ENCODE data around the gene SMARCB1.
"Not testable (repeated sequence)": the region's sequence is repeated elsewhere in the genome, so short reads cannot be mapped to it uniquely, and the experiment has no call there.

The SMARCB1 gene

DNA sequence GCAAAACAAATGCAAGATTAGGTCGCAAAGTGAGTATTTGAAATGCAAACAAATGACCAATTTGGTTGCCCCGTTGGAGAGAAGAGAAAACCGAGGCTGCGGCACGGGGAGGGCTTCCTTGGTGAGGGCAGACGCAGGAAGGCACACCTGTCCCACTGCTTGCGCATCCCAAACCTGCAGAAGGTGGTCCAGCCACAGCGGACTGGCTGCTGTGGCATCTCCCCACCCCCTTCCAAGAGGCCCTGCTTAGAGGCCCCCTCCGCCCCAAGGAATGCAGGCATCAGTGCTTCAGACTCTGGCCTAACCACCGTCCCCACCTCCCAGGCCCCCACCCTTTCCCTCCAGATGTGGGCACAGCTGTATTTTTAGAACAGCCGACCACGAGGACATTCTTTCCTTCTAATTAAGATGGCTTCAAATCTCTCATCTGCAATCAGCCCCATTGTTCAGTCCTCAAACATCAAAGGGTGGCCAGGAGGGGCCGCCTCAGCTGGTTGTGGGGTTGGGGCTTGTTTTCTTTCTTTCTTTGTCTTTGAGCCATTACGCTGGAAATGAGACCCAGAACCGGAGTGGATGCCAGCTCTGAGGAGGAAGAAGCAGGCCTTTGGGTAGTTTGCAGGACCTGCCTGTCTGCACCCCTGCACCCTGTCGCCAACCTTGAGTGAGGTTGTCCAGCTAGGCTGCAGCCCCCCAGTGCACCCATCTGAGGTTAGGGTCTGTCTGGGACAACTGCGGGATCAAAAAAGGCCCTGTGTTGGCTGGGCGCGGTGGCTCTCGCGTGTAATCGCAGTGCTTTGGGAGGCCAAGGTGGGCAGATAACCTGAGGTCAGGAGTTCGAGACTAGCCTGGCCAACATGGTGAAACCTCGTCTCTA lies 61.5 kb downstream of the SMARCB1 start:
- DNase-seq = no peak

DNA sequence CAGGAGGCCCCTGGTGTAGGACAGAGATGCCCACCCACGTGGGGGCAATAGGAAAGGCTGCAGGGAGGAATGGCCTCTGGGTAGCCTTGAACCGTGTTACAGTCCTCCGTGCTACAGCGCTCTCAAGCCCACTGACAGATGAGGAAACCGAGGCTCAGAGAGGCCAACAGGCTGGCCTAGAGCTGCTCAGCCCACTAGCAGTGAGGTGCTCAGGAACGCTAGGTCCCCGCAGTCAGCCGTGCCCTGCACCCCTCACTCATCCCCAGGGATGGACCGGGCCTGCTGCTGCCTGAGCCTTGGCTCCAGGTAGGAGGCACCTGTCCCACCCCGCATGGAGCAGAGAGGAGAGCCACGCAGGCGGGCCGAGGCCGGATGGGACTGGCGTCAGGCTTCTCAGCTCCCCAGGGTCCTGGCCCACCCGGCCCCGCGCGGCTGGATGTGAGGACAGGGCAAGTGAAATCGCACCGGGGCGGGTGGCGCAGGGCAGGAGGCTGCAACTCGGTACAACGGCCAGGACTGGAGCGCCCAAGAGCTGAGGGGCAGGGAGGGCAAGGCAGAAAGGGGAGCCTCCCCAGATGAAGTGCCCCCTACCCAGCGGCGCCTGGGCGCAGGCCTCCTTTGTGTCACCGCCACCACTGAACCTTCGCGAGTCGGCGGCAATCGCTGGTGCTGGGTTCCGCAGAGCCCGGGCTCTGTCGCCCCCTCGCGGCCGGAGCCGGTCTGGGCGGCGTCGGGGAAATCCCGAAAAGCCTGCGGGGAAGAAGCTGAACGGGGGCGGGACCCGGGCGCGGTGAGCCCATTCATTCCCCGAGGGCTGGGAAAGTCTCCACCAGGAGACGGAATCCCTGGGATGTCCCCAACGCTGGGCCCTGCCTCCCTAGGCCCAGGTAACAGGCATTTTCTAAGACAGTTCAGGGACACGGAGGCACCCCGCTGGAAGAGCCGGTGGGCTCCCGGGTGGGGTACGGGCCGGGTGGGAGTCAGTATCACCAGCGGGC lies 62.5 kb downstream of the SMARCB1 start:
- DNase-seq = peak; percentile 85

GRCh38 chr22:23850136-23850611 lies 63.4 kb downstream of the SMARCB1 start:
- DNase-seq = no peak

GRCh38 chr22:23856721-23857605 lies 70.2 kb downstream of the SMARCB1 start:
- DNase-seq = peak; percentile 70

DNA sequence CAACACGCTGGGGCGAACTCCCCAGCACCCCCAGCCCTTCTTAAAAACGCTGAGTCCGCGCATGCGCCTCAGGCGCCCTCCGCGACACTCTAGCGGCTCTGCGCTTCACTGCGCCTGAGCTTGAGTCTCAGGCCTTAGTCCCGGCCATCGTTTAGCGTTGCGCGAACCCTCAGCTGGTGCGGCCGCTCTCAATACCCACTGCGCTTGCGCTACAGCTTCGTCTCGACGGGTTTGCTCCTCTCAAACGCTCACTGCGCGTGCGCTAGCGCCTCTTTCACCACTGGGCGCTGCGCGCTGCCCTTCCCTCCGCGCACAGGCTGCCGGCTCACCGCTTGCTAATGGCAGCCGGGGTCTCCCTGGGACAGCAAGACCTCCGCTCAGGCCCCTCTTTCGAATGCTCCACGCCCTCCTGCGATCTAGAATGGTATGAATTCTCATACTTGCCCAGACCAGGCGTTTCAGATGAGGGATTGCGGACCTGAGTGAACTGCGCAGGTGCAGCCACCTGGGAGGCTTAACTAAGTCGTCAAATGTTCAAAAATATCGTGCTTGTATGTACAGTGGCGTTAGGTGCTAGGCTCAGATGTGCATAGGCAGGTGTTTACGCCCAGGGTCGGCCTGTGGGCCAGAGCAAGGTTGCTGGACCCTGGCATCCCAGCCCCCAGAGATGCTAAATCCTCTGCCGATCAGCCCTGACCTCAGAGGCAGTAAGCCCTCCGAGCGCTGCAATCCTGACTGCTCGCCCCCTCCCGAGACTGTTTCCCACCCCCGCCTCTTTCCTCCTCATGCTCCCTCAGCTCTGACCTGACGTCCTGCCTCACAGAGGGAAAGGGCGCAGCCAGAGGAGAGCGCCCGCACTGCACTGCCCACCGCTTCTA lies 71.1 kb downstream of the SMARCB1 start, which contains the start of gene SLC2A11:
Gene SLC2A11, plus strand, starts transcription at position 270 of the 878 bp plus-strand sequence. Its CDS starts 125 bp downstream, at position 395.
- peak; percentile 99 for DNase-seq

DNA sequence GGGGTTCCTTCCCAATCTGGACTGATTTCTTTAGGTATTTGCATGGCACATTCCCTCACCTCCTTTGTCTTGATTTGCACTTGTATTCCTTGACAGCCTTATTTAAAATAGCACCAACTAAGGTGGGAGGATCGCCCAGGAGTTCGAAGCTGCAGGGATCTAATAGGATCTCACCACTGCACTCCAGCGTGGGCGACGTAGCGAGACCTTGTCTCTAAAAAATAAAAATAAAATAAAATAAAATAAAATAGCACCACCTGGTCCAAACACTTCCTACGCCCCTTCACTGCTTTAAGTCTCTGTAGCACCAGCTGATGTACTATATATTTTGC lies 71.7 kb downstream of the SMARCB1 start:
- no peak for DNase-seq

DNA sequence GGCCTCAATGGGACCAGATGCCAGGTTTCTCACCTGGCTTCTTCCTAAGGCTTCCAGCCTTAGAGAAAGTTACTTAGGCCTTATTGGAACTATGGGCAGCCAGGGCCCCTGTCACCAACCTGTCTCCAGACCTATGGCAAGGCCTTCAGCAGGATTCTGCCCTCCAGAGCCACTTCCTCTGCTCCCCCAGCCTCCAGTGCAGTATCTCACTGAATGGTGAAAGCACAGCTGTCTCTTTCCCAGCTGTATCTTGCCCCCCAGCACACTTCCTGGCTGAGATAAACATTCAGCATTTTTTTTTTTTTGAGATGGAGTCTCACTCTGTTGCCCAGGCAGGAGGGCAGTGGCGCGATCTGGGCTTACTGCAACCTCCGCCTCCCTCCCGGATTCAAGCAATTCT lies 72.4 kb downstream of the SMARCB1 start:
- DNase-seq = peak; percentile 35

- not testable (repeated sequence) for DNase-seq
These were observed 73.4 kb downstream of the SMARCB1 start for GRCh38 chr22:23860187-23860586.

GRCh38 chr22:23862103-23862502 lies 75.3 kb downstream of the SMARCB1 start:
- peak; percentile 84 for DNase-seq

DNA sequence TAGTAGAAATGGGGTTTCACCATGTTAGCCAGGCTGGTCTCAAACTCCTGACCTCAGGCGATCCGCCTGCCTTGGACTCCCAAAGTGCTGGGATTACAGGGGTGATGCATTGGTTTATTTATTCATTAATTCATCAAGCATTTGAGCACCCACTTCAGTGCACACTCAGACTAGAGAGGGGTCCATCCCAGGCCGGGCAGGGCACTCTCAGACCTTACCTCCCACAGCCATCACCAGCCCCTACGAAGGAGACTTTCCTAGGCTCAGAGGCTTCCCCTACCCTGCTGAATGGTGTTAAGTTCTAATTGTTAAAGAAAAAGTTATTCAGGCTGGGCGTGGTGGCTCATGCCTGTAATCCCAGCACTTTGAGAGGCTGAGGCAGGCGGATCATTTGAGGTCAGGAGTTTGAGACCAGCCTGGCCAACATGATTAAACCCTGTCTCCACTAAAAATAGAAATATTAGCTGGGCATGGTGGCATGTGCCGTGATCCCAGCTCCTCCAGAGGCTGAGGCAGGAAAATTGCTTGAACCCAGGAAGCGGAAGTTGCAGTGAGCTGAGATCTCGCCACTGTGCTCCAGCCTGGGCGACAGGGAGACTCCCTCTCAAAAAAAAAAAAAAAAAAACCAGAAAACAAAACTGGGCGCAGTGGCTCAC lies 77.9 kb downstream of the SMARCB1 start:
- DNase-seq = not testable (repeated sequence)

DNA sequence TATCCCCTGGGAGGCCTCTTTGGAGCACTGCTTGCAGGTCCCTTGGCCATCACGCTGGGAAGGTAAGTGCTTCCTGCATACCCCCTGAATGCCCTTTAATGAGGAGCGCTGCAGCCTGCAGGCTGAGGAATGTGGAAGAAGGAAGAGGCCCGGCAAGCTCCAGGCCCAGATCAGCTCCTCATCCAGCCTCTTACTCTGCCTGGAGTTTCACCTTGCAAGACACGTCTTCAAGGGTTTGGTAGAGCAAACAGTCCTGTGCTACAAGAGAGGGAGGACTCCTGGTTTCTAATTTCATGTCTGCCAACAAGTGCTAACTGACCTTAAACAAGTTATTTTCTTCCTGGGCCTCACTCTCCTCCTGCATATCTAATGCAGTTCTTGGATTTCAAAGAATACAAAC lies 81.8 kb downstream of the SMARCB1 start:
- DNase-seq = no peak

GRCh38 chr22:23874871-23875270 lies 88.1 kb downstream of the SMARCB1 start:
- DNase-seq = no peak

DNA sequence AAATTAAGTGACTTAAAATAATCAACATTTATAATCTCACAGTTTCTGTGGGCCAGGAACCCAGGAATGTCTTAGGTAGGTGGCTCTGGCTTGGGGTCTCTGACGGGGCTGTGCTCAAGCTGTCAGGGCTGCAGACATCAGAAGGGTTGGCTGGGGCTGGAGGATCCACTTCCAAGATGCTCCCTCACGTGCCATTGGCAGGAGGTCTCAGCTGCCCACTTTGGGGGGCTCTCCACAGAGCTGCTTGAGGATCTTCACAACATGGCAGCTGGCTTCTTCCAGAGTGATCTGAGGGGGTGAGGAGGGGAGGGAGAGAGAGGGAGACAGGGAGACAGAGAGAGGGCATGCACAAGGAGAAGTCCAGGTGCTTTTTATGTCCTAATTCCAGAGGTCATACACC lies 89.0 kb downstream of the SMARCB1 start:
- no peak for DNase-seq

GRCh38 chr22:23877566-23877965 lies 90.8 kb downstream of the SMARCB1 start:
- no peak for DNase-seq

- no peak for DNase-seq
These were observed 91.5 kb downstream of the SMARCB1 start for GRCh38 chr22:23878219-23878618.

- DNase-seq = no peak
These were observed 95.6 kb downstream of the SMARCB1 start for GRCh38 chr22:23882370-23882769.

- no peak for DNase-seq
These were observed 96.9 kb downstream of the SMARCB1 start for GRCh38 chr22:23883658-23884057.

DNA sequence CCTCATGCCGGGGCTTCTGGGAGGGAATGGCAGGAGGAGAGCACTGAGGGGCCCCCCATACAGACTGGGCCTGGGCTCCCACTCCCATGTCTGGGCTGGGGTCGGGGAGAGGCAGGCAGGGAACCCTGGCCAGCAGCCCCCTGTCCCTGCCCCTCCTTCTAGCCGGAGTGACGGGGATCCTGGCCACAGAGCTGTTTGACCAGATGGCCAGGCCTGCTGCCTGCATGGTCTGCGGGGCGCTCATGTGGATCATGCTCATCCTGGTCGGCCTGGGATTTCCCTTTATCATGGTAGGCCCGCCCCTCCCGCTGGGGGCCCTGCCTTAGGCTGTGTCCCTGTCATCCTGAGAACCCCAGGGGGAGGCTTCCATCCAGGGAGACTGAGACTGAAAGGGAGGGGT lies 97.4 kb downstream of the SMARCB1 start:
- DNase-seq = no peak

Measured in hematopoietic multipotent progenitor cell treated with erythropoietin and hydrocortisone succinate and interleukin-3 and kit ligand, for 4 days (in vitro differentiated cells).